Parathyroid adenoma (tissue), 2 donors: ENCODE results near the gene NAV2.

Source experiments
- H2AFZ ChIP-seq: fragments of 300-600 bp; sonication (generic); one replicate; pipeline ENCODE4 v1.7.0; 2017; ENCODE audit warnings: antibody characterized with exemption, mild to moderate bottlenecking
- H3K27ac ChIP-seq: fragments of 300-600 bp; sonication (generic); one replicate; pipeline ENCODE4 v1.7.0; 2017
- H3K27me3 ChIP-seq: fragments of 300-600 bp; sonication (generic); one replicate; pipeline ENCODE4 v1.7.0; 2017; ENCODE audit warnings: low read length; ENCODE audit not compliant: control insufficient read depth, insufficient read depth
- H3K36me3 ChIP-seq: fragments of 300-600 bp; sonication (generic); one replicate; pipeline ENCODE4 v1.7.0; 2017; ENCODE audit warnings: low read length; ENCODE audit not compliant: control insufficient read depth, insufficient read depth
- H3K4me1 ChIP-seq: fragments of 300-600 bp; sonication (generic); one replicate; pipeline ENCODE4 v1.7.0; 2017; ENCODE audit warnings: control low read depth
- H3K4me2 ChIP-seq: fragments of 300-600 bp; sonication (generic); one replicate; pipeline ENCODE4 v1.7.0; 2017; ENCODE audit warnings: low read length
- H3K4me3 ChIP-seq: fragments of 300-600 bp; sonication (generic); one replicate; pipeline ENCODE4 v1.7.0; 2017; ENCODE audit warnings: low read depth, low read length
- H3K79me2 ChIP-seq: fragments of 300-600 bp; sonication (generic); one replicate; pipeline ENCODE4 v1.7.0; 2017; ENCODE audit warnings: control low read depth
- H3K9ac ChIP-seq: fragments of 300-600 bp; sonication (generic); one replicate; pipeline ENCODE4 v1.7.0; 2017; ENCODE audit warnings: mild to moderate bottlenecking
- H3K9me3 ChIP-seq: fragments of 300-600 bp; sonication (generic); one replicate; pipeline ENCODE4 v1.7.0; 2017; ENCODE audit warnings: low read length; ENCODE audit not compliant: control insufficient read depth
- CTCF ChIP-seq: fragments of 300-600 bp; sonication (generic); IDR thresholded peaks from one replicate; pipeline ENCODE4 v1.7.0; 2017; ENCODE audit warnings: antibody characterized with exemption, mild to moderate bottlenecking
- donor health status: primary hyperparathyroidism.

The NAV2 gene

GRCh38 chr11:19933132-19933735 is 220.6 kb downstream of the NAV2 start:
- H3K27ac ChIP-seq, result no peak overlapping the region
- no peak overlapping the region for H3K4me2 ChIP-seq
- no peaks in the 10 kb centered on the region for H3K36me3 ChIP-seq
- H2AFZ ChIP-seq, result no peak overlapping the region
- no peak overlapping the region for H3K9ac ChIP-seq
- H3K4me3 ChIP-seq, result no peak overlapping the region
- no peaks in the 10 kb centered on the region for H3K79me2 ChIP-seq
- TF ChIP-seq CTCF, result no peak
- no peaks in the 10 kb centered on the region for H3K4me1 ChIP-seq
- no peaks in the 10 kb centered on the region for H3K27me3 ChIP-seq
- no peaks in the 10 kb centered on the region for H3K9me3 ChIP-seq

GRCh38 chr11:19933801-19934488 is 221.3 kb downstream of the NAV2 start:
- no peaks in the 10 kb centered on the region for H3K4me1 ChIP-seq
- H3K4me2 ChIP-seq, result no peak overlapping the region
- H3K27ac ChIP-seq, result no peak overlapping the region
- H3K4me3 ChIP-seq, result no peak overlapping the region
- H3K79me2 ChIP-seq, result no peaks in the 10 kb centered on the region
- H2AFZ ChIP-seq, result no peak overlapping the region
- TF ChIP-seq CTCF, result no peak
- H3K27me3 ChIP-seq, result no peaks in the 10 kb centered on the region
- H3K36me3 ChIP-seq, result no peaks in the 10 kb centered on the region
- H3K9me3 ChIP-seq, result no peaks in the 10 kb centered on the region
- no peak overlapping the region for H3K9ac ChIP-seq

- H3K27ac ChIP-seq, result no peak overlapping the region
- no peaks in the 10 kb centered on the region for H3K27me3 ChIP-seq
- H3K9me3 ChIP-seq, result no peaks in the 10 kb centered on the region
- H3K79me2 ChIP-seq, result no peaks in the 10 kb centered on the region
- no peak overlapping the region for H3K9ac ChIP-seq
- H3K4me2 ChIP-seq, result no peak overlapping the region
- H2AFZ ChIP-seq, result no peak overlapping the region
- H3K4me1 ChIP-seq, result no peaks in the 10 kb centered on the region
- no peak overlapping the region for H3K4me3 ChIP-seq
- no peaks in the 10 kb centered on the region for H3K36me3 ChIP-seq
- TF ChIP-seq CTCF, result no peak
Observed at GRCh38 chr11:19934828-19935259, 222.2 kb downstream of the NAV2 start.

GRCh38 chr11:19935507-19935906 is 222.9 kb downstream of the NAV2 start:
- Histone ChIP-seq H3K9me3 (no peaks in the 10 kb centered on the region), H3K4me3 (no peak overlapping the region), H3K36me3 (no peaks in the 10 kb centered on the region), H2AFZ (no peak overlapping the region), H3K4me1 (no peaks in the 10 kb centered on the region), H3K27me3 (no peaks in the 10 kb centered on the region), H3K27ac (no peak overlapping the region), H3K79me2 (no peaks in the 10 kb centered on the region), H3K9ac (no peak overlapping the region), H3K4me2 (no peak overlapping the region)
- TF ChIP-seq CTCF, result no peak

- no peak for TF ChIP-seq CTCF
- H3K27me3 ChIP-seq, result no peaks in the 10 kb centered on the region
- H3K79me2 ChIP-seq, result no peaks in the 10 kb centered on the region
- no peak overlapping the region for H3K4me2 ChIP-seq
- H3K9ac ChIP-seq, result no peak overlapping the region
- H3K4me1 ChIP-seq, result no peaks in the 10 kb centered on the region
- H3K4me3 ChIP-seq, result no peak overlapping the region
- no peak overlapping the region for H2AFZ ChIP-seq
- H3K9me3 ChIP-seq, result no peaks in the 10 kb centered on the region
- no peaks in the 10 kb centered on the region for H3K36me3 ChIP-seq
- H3K27ac ChIP-seq, result no peak overlapping the region
Observed at GRCh38 chr11:19936461-19936860, 223.8 kb downstream of the NAV2 start.
